GM19328 (cell line): ENCODE data around the gene SURF4.
"Not testable (repeated sequence)": the region's sequence is repeated elsewhere in the genome, so short reads cannot be mapped to it uniquely, and the experiment has no call there.

Source experiments
- ATAC-seq: cut with Tn5 transposase; IDR thresholded peaks from one replicate; pipeline ENCODE4 v1.9.1; 2021; ENCODE audit warnings: mild to moderate bottlenecking, moderate library complexity; ENCODE audit not compliant: unreplicated experiment

SURF4 gene

GRCh38 chr9:133397895-133398294 lies 22.0 kb upstream of the SURF4 start:
- ATAC-seq: no peak

GRCh38 chr9:133397370-133397769 lies 21.5 kb upstream of the SURF4 start:
- no peak for ATAC-seq

- ATAC-seq: no peak
These were observed 21.1 kb upstream of the SURF4 start for GRCh38 chr9:133396952-133397351.

GRCh38 chr9:133394687-133395271 lies 18.9 kb upstream of the SURF4 start:
- no peak for ATAC-seq

- ATAC-seq: no peak
These were observed 17.5 kb upstream of the SURF4 start for GRCh38 chr9:133393399-133393798.

- not testable (repeated sequence) for ATAC-seq
These were observed 16.4 kb upstream of the SURF4 start for GRCh38 chr9:133392308-133392707.

- not testable (repeated sequence) for ATAC-seq
These were observed 15.6 kb upstream of the SURF4 start for GRCh38 chr9:133391449-133391848.

- no peak for ATAC-seq
These were observed 14.9 kb upstream of the SURF4 start for GRCh38 chr9:133390713-133391112.

GRCh38 chr9:133389562-133389961 lies 13.7 kb upstream of the SURF4 start:
- ATAC-seq: no peak

- no peak for ATAC-seq
These were observed 13.2 kb upstream of the SURF4 start for GRCh38 chr9:133389025-133389557.

- ATAC-seq: no peak
These were observed 11.8 kb upstream of the SURF4 start for GRCh38 chr9:133387680-133388079.

- no peak for ATAC-seq
These were observed 10.5 kb upstream of the SURF4 start for GRCh38 chr9:133386338-133386737.

GRCh38 chr9:133385452-133385851 lies 9.6 kb upstream of the SURF4 start:
- ATAC-seq: no peak

GRCh38 chr9:133384736-133385321 lies 9.0 kb upstream of the SURF4 start:
- no peak for ATAC-seq

- ATAC-seq: no peak
These were observed 7.6 kb upstream of the SURF4 start for GRCh38 chr9:133383438-133383837.

- ATAC-seq: no peak
These were observed 6.8 kb upstream of the SURF4 start for GRCh38 chr9:133382507-133383141.

GRCh38 chr9:133380734-133381133 lies 4.9 kb upstream of the SURF4 start:
- ATAC-seq: no peak

- no peak for ATAC-seq
These were observed 3.6 kb upstream of the SURF4 start for GRCh38 chr9:133379153-133380086.

- no peak for ATAC-seq
These were observed 2.6 kb upstream of the SURF4 start for GRCh38 chr9:133378408-133378962.

- ATAC-seq: no peak
These were observed 1.9 kb upstream of the SURF4 start for GRCh38 chr9:133377721-133378216.

- ATAC-seq: not testable (repeated sequence)
These were observed 1.4 kb upstream of the SURF4 start for GRCh38 chr9:133377280-133377679.
